Forelimb muscle (tissue), 1 donor: Measurements from ENCODE around the gene LIPE. TPM values are rescaled to one million over a fixed set of nuclear protein-coding genes. Genes with fewer than 3 reads are reported as not detected.

Experiments
- DNase-seq: peaks from one replicate; pipeline ENCODE4 v3.0.0-alpha.2; 2013; ENCODE audit warnings: low read depth
- polyA plus RNA-seq: library from polyadenylated mRNA; unstranded; fragments of 120-200 nt; gene quantifications from one replicate; pipeline ENCODE4 v1.2.1, GENCODE V29; 2013; ENCODE audit not compliant: insufficient read length

The LIPE gene
- polyA plus RNA-seq, 1 donor: 11.1 TPM

DNA sequence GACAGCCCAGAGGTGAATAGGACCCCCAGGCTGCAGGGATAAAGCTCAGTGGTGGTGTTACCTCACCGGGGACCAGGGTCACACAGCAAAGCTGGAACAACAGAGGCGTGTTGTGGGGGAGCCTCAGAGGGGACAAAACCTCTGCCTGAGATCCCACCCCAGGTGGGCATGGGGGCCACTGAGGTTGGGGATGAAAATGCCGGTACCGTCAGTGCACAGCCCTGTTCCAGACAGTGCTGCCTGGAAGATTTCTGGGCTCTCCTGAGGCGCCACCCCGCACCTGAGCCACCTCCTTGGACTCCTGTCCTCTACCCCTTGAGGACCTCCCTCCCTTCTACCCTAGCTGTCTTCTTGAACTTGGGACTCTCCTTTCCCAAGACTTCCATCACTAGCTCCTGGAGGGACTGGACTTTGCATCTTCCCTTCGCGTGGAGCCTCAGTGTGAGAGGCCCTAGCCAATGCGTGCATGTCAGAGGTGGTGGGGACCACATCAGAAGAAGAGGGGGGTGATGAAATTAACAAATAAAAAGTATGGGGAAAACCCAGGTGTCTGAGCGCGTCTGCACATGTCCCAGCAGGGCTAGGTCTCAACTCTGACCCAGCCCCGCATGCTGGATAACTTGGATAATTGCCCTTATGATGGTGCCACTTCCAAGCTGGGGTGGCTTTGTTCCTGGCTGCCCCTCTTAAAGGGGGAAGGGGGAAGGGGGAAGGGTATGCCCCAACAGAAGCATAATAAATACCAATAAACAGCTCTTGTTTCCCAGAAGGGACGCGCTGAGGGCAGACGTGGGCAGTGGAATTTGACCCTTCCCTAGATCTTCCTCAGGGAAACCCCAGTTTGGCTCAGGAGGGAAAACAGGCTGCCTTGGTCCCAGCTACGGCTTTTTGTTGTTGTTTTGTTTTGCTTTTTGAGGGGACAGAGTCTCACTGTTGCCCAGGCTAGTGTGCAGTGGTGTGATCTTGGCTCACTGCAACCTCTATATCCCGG lies 48.7 kb downstream of the LIPE start:
- DNase-seq: no peak

DNA sequence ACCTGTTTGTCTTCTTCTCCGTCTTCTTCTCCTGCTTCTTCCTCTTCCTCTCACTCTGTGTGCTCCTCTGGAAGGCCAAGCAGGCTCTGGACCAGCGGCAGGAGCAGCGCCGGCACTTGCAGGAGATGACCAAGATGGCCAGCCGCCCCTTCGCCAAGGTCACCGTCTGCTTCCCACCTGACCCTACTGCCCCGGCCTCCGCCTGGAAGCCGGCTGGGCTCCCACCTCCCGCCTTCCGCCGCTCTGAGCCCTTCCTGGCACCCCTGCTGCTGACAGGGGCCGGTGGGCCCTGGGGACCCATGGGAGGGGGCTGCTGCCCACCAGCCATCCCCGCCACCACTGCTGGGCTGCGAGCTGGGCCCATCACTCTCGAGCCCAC lies 51.0 kb downstream of the LIPE start:
- no peak for DNase-seq

DNA sequence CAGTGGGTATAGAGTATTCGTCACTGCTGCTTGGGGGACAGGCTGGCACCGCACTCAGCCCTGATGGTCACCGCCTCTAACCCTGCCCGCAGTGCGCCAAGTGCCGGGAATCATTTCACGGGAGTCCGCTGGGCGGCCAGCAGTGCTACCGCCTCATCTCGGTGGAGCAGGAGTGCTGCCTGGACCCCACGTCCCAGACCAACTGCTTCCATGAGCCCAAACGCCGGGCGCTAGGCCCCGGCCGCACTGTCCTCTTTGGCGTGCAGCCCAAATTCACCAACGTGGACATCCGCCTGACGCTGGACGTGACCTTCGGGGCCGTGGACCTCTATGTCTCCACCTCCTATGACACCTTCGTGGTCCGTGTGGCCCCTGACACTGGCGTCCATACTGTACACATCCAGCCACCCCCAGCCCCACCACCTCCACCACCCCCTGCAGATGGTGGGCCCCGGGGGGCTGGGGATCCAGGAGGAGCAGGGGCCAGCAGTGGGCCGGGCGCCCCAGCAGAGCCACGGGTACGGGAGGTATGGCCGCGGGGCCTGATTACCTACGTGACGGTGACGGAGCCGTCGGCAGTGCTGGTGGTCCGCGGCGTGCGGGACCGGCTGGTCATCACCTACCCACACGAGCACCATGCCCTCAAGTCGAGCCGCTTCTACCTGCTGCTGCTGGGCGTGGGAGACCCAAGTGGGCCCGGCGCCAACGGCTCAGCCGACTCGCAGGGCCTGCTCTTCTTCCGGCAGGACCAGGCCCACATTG lies 51.6 kb downstream of the LIPE start:
- no peak for DNase-seq

DNA sequence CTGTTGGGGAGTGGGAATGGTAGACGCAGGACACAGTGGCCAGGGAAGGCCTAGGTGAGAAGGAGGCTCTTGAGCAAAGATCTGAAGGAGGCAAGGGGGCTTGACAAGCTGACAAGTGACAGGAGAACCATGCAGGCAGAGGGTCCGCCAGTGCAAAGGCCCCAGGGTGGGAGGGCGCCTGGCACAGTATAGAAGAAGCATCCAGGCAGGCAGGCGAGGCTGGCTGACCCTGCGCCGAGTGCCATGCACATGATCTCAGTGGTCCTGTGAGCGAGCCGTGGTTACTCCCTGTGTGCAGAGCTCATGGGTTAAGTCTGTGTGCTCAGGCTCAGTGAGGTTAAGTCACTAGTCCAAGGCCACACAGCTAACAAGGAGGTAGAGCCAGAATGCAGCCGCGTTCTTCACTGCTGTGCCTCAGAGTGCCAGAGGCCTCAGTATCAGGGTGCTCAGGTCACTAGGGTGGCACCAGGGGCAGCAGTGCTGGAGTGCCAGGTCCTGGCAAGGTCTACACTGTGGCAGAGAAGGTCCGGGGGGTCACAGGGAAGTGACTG lies 52.3 kb downstream of the LIPE start:
- no peak for DNase-seq

DNA sequence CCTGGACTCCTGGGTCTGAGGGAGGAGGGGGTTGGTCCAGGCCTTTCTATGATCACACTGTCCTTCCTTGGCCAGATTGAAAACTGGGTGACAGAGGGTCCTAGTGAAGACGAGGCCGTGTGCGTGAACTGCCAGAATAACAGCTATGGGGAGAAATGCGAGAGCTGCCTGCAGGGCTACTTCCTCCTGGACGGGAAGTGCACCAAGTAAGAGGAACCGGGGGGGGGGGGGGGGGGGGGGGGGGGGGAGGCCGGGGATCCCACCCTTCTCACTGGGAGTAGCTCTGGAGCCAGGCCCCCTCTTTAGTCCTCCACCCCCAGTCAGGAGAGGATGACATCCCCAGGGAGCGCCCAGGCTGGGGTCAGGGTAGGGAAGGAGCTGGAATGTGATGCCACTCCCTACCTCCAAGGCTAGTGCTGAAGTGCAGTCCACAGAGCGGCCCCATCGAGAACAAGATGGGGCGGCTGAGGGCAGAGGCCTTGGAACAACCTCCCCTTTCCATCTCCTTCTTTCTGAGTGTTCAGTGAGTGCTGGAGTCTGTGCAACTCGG lies 56.5 kb downstream of the LIPE start:
- no peak for DNase-seq

DNA sequence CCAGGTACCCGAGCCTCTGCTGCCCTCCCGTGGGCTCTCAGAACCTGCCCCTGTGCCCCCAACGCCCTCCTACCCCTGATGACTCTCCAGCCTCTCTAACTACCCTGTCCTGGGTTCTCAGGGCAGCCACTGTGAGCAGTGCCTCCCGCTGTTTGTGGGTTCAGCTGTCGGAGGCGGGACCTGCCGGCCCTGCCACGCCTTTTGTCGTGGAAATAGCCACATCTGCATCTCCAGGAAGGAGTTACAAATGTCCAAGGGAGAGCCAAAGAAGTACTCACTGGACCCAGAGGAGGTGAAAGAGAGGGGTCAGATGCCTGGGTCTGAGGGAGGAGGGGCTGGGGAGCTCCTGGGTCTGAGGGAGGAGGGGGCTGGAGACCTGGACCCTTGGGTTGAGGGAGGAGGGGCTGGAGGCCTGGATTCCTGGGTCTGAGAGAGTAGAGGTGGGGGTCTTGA lies 57.1 kb downstream of the LIPE start:
- no peak for DNase-seq

DNA sequence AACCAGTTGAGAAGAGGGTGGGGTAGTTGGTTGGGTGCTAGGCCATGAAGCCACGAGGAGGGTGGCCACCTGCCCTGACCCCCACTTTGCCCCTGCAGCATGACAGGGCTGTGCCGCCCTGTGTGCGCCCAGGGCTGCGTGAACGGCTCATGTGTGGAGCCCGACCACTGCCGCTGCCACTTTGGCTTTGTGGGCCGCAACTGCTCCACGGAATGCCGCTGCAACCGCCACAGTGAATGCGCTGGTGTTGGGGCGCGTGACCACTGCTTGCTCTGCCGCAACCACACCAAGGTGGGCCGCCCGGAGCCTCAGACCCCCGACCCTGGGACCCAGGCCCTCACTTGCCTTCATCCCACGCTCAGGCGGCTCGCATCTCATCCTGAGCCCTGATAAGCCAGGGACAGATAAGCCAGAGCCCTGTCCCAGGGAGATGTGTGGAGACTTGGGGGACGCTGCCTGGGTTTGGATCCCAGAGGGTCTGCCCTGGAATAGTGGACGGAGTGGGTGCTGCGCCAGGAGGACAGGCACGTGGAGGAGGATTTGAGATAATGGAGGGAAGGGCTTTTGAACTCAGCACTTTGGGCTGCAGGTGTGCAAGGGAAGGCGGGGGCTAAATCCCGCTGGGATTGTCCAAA lies 57.6 kb downstream of the LIPE start:
- no peak for DNase-seq

DNA sequence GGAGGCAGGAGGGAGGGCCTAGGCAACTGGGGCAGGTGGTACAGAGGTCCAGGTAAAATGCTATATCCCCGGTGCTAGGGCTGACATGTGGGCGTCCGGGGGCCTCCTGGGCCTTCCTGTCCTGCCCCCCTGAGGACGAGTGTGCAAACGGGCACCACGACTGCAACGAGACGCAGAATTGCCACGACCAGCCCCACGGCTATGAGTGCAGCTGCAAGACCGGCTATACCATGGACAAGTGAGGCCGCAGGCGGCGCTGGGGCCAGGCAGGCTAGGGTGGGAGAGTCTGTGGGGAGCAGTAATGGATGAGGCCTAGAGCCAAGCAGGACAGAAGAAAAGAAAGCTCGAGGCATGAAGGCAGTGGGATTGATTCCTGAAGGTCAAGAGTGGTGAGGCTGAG lies 58.4 kb downstream of the LIPE start:
- no peak for DNase-seq

DNA sequence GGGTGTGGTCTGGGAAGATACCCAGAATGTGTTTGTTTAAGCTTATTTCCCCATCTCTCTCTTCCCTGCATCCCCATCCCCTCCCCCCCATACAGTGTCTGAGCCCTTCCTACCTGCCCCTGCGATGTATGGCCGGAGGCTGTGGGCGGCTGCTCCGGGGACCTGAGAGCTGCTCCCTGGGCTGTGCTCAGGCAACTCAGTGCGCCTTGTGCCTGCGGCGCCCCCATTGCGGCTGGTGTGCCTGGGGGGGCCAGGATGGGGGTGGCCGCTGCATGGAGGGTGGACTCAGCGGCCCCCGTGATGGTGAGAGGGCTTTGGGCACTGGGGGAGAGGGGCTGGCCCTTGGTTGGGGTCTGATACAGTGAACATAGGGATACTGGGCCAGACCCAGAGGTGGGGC lies 58.8 kb downstream of the LIPE start:
- no peak for DNase-seq

DNA sequence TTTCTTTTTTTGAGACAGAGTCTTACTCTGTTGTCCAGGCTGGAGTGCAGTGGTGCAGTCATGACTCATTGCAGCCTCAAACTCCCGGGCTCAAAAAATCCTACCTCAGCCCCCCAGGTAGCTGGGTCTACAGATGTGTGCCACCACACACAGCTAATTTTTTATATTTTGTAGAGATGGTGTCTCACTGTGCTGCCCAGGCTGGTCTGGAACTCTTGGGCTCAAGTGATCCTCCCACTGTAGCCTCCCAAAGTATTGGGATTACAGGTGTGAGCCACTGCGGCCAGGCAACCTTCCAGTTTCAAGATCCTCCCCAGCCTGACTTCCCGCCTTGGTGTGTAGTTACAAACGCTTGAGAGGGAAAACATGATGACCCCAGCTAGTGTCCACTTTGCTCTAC lies 59.3 kb downstream of the LIPE start:
- no peak for DNase-seq

DNA sequence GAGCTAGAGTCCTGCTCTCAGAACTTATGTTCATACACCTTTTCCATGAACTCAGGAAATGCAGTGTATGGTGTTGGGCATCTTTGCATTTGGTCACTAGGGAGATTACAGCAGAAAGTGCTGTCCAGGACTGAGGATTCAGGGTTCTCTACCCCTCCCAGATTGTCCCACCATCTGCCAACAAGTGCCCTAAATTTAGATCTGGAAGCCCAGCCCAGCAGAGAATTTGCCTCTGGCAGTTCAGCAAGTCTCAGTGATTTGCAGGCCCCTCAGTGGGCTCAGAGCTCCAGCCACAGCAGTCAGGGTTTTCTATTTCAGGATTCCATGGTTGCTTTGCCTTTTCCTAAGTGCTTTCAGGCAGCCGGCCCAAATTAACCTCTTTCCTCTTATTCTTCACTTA lies 60.5 kb downstream of the LIPE start:
- no peak for DNase-seq

DNA sequence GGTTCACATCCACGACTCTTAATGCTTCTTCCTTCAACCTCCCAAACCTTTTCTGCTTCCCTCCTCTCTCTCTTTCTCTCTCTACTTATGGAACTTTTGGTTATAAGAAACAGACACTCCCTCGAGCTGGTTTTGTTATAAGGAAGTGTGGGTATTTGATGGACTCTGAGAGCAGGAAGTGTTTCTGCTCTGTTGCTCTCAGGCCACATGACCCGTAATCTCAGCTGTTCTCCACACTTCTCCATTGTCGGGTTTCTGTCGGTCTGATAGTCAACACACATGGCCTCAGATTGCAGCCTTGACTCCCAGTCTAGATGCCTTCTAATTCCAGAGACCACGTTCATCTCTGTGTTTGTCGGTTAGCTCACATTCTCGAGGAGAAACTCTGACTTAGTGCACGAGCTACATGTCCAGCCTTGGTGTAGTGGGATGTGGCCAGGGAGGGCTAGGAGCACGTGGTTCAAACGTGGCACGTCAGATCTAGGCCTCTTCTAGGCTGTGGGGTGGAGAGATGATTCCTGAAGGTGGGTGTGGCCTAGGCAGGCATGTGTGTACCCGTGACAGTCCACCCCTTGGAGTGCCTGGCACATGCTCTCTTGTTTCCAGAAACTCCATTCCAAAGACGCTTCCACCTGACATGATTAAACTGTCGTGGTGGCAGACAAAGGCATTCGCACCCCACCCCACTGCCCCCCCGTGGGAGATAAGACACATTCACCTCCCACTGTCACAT lies 63.4 kb downstream of the LIPE start:
- no peak for DNase-seq

DNA sequence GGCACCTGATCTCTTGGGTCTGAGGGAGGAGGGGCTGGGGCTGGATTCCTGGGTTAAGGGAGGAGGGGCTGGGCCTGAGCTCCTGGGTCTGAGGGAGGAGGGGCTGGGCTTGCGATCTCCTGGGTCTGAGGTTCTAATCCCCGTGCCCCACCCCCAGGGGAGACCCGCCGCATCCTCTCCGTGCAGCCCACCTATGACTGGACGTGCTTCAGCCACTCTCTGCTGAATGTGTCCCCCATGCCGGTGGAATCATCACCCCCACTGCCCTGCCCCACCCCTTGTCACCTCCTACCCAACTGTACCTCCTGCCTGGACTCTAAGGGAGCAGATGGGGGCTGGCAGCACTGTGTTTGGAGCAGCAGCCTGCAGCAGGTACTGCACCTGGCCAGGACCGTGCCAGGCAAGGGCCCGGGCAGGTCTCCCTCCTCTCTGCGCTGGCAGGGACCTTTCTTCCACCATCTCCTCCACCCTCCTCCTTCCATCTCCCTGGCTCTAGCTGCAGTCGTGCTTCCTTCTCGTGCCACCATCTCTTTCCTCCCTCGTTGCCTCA lies 64.2 kb downstream of the LIPE start:
- no peak for DNase-seq

DNA sequence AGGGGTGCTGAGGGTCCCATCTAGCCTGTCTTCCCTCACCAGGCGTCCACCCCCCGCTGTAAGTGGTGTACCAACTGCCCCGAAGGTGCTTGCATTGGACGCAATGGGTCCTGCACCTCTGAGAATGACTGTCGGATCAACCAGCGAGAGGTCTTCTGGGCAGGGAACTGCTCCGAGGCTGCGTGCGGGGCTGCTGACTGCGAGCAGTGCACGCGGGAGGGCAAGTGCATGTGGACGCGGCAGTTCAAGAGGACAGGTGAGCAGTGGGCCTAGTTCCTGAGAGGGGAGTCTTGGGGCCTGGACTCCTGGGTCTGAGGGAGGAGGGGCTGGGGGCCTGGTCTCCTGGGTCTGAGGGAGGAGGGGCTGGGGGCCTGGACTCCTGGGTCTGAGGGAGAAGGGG lies 64.8 kb downstream of the LIPE start:
- no peak for DNase-seq

DNA sequence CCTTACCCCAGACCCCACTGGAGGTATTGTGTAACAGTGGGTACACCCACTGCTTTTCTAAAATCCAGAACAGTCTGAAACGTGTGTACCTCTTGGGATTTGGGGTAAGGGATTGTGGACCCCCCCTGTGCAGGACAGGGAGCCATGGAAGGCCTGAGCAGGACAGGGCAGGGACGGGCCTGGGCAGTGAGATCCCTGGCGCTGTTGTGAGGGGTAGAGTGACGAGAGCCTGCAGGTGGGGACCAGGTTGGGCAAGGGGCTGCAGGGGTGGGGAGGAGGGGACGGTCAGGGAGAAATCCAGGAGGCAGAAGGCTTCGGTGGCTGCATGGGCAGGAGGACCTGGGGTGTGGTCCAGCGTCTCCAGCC lies 65.7 kb downstream of the LIPE start:
- no peak for DNase-seq

DNA sequence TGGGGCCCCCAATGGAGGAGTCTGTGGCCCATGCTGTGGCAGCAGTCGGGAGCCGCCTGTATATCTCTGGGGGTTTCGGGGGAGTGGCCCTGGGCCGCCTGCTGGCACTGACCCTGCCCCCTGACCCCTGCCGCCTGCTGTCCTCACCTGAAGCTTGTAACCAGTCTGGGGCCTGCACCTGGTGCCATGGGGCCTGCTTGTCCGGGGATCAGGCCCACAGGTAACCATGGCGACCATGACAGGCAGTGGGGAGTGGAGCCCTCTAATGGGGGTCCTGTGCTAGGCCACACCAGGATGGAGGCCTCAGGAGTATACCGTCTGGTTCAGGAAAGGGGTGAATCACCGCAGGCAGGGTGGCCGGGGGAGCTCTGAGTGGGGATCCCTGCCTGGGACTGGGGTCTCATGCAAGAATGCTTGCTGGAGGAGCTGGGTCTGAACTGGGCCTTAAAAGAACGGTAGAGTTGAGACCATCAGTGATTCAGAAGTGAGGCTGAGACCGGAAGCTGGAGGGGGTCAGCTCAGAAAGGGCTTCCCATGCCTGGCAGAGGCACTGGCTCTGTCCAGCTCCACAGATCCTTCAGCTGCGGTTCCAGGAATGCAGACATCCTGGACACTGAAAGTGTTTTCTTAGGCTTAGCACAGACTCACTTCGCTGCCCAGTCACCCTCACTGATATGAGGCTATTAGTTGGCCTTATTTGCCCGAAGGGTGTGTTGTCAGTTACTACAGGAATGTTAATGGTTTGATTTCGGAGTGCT lies 66.2 kb downstream of the LIPE start:
- DNase-seq: no peak

DNA sequence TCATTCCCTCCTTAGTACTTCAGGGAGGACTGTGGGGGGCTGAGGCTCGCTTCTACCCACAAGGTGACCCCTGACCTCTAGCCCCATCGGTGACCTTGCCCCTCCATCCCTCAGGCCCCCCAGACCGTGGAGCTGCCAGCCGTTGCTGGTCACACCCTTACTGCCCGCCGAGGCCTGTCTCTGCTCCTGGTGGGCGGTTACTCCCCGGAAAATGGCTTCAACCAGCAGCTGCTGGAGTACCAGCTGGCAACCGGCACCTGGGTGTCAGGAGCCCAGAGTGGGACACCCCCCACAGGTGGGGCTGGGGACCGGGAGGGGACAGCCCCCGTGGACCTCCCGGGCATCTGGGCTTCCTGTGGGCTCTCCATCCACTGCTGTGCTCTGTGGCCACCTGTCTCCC lies 69.9 kb downstream of the LIPE start:
- DNase-seq: no peak

DNA sequence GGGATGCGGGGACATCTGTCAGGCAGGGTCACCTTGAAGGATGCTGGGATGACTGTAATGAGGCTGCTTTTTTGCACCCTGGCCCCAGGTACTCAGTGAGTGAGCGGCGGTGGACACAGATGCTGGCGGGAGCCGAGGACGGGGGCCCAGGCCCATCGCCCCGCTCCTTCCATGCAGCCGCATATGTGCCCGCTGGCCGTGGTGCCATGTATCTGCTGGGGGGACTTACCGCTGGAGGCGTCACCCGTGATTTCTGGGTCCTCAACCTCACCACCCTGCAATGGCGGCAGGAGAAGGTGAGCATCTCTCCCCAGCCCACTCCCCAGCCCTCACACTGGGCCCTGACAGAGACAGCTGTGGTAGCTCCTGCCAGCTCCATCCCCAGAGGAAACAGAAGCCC lies 70.5 kb downstream of the LIPE start:
- DNase-seq: no peak

DNA sequence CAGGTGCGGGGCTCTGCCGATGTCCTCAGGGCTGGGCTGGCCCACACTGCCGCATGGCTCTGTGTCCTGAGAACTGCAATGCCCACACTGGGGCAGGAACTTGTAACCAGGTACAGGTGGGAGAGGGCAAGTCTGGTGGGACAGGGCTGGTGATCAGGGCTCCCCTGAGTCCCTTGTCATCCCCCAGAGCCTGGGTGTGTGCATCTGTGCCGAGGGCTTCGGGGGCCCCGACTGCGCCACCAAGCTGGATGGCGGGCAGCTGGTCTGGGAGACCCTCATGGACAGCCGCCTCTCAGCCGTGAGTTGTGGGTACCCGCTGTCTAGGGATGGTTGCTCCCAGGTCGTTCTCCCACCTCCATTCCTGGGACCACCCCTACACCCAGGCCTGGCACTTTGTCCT lies 71.3 kb downstream of the LIPE start:
- DNase-seq: no peak

DNA sequence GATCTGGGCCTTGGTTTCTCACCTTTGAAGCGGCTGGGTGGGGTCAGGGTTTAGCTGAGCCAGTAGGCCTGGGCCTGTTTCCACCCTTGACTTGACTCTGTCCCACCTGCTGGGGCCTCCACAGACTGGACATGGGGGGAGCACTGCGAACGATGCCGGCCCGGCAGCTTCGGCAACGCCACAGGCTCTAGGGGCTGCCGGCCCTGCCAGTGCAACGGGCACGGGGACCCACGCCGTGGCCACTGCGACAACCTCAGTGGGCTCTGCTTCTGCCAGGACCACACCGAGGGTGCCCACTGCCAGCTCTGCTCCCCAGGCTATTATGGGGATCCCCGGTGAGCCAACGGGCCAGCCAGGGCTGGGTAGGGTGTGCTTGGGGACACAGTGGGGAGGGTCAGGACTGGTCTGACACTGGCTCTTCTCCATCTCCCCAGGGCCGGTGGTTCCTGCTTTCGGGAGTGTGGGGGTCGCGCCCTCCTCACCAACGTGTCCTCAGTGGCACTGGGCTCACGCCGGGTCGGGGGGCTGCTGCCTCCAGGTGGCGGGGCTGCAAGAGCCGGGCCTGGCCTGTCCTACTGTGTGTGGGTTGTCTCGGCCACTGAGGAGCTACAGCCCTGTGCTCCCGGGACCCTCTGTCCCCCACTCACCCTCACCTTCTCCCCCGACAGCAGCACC lies 73.7 kb downstream of the LIPE start:
- DNase-seq: no peak
